Measurements from ENCODE around the gene SEC16B.

GRCh38 chr1:177978530-177978929, 8.7 kb upstream of the SEC16B start:
- TF ChIP-seq CTCF (IDR thresholded peaks at IDR 0.05) (no peak), POLR2AphosphoS5 (IDR thresholded peaks at IDR 0.05) (no peak)

All from breast epithelium (tissue), 3 donors.